PC-3 (cell line): ENCODE measurements around the gene DEFB128. TPM values are rescaled to one million over a fixed set of nuclear protein-coding genes. Genes with fewer than 3 reads are reported as not detected.
"Not testable (repeated sequence)": the region's sequence is repeated elsewhere in the genome, so short reads cannot be mapped to it uniquely, and the experiment has no call there.

Source experiments
- ATAC-seq: fragments of 200-7000 bp; cut with Tn5 transposase; 2 replicates; pipeline ENCODE4 v1.9.1; 2020; ENCODE audit warnings: mild to moderate bottlenecking, moderate library complexity
- BruUV-seq: library from RNA; stranded (reverse); fragments of 400-500 nt; replicated peaks from 2 replicates; lab custom pipeline; 2021; lab: Mats Ljungman, UMichigan
- CTCF ChIA-PET: fragments of 300-600 bp; sonication (Branson Sonifier 250); formaldehyde crosslinking; loops from one replicate; lab custom pipeline; 2022; ENCODE audit warnings: antibody characterized with exemption; lab: Charles Lee
- POLR2A ChIA-PET: fragments of 300-600 bp; sonication (Branson Sonifier 250); formaldehyde crosslinking; loops from one replicate; lab custom pipeline; 2022; ENCODE audit warnings: antibody characterized with exemption; ENCODE audit not compliant: unreplicated experiment; lab: Charles Lee
- DNase-seq: peaks from one replicate; pipeline ENCODE4 v3.0.0-alpha.2; 2015
- H2AFZ ChIP-seq: fragments of 300-600 bp; sonication (generic); 2 replicates; pipeline ENCODE4 v1.6.0; 2016; ENCODE audit warnings: antibody characterized with exemption, low read length
- H3F3A ChIP-seq: fragments of 300-600 bp; sonication (generic); one replicate; pipeline ENCODE4 v1.6.0; 2017; ENCODE audit warnings: antibody characterized with exemption, low read length, control low read depth, mild to moderate bottlenecking; ENCODE audit not compliant: unreplicated experiment
- H3K27ac ChIP-seq: fragments of 300-600 bp; sonication (generic); 2 replicates; pipeline ENCODE4 v1.5.1; 2016; ENCODE audit warnings: mild to moderate bottlenecking, low read length
- H3K27me3 ChIP-seq: fragments of 300-600 bp; sonication (generic); 2 replicates; pipeline ENCODE4 v1.6.1; 2016; ENCODE audit warnings: low read length, mixed read lengths
- H3K36me3 ChIP-seq: fragments of 300-600 bp; sonication (generic); 2 replicates; pipeline ENCODE4 v1.6.1; 2016; ENCODE audit warnings: low read depth, mixed run types, low read length, mixed read lengths
- H3K4me1 ChIP-seq: fragments of 300-600 bp; sonication (generic); 2 replicates; pipeline ENCODE4 v1.5.1; 2016; ENCODE audit warnings: low read length; ENCODE audit not compliant: insufficient read depth
- H3K4me2 ChIP-seq: fragments of 300-600 bp; sonication (generic); 2 replicates; pipeline ENCODE4 v1.6.0; 2016; ENCODE audit warnings: low read length
- H3K4me3 ChIP-seq: fragments of 300-600 bp; sonication (generic); 2 replicates; pipeline ENCODE4 v1.5.1; 2016; ENCODE audit warnings: mild to moderate bottlenecking, low read length, mixed read lengths
- H3K79me2 ChIP-seq: fragments of 300-600 bp; sonication (generic); 2 replicates; pipeline ENCODE4 v1.6.1; 2017; ENCODE audit warnings: low read length, mixed read lengths
- H3K9ac ChIP-seq: fragments of 300-600 bp; sonication (generic); 2 replicates; pipeline ENCODE4 v1.6.0; 2016; ENCODE audit warnings: mild to moderate bottlenecking, low read length
- H3K9me2 ChIP-seq: fragments of 300-600 bp; sonication (generic); replicated peaks from 2 replicates; pipeline ENCODE4 v1.6.1; 2016; ENCODE audit warnings: mixed run types, low read length, mixed read lengths
- H3K9me3 ChIP-seq: fragments of 300-600 bp; sonication (generic); 2 replicates; pipeline ENCODE4 v1.6.1; 2016; ENCODE audit warnings: low read length, mixed read lengths
- H4K20me1 ChIP-seq: fragments of 300-600 bp; sonication (generic); 2 replicates; pipeline ENCODE4 v1.6.1; 2016; ENCODE audit warnings: low read length, mixed read lengths
- EZH2 ChIP-seq: fragments of 300-600 bp; sonication (generic); IDR thresholded peaks from one replicate; pipeline ENCODE4 v1.6.1; 2017; ENCODE audit warnings: antibody characterized with exemption, mild to moderate bottlenecking, low read length; ENCODE audit not compliant: unreplicated experiment
- EZH2phosphoT487 ChIP-seq: fragments of 300-600 bp; sonication (generic); IDR thresholded peaks from 2 replicates; pipeline ENCODE4 v1.6.1; 2018; ENCODE audit warnings: mild to moderate bottlenecking, antibody characterized with exemption, low read length, borderline replicate concordance
- intact Hi-C: fragments of 100-400 bp; cut with micrococcal nuclease; formaldehyde crosslinking; loops from 2 replicates; pipeline ENCODE4 v1.9.0; 2023
- total RNA-seq: library from RNA; depleted of rRNA; stranded (reverse); fragments of >200 nt; gene quantifications from 2 replicates; pipeline ENCODE4 v1.2.3, GENCODE V29; 2014
- TF ChIP-seq, protein P1 (sequence below): fragments of 300-600 bp; sonication (generic); conservative IDR thresholded peaks from 2 replicates; pipeline ENCODE4 v1.5.1; 2017; ENCODE audit warnings: antibody characterized with exemption, low read depth, mild to moderate bottlenecking, low read length

DEFB128 gene
- total RNA-seq, 1 experiment from 2014 or later: not detected

DNA sequence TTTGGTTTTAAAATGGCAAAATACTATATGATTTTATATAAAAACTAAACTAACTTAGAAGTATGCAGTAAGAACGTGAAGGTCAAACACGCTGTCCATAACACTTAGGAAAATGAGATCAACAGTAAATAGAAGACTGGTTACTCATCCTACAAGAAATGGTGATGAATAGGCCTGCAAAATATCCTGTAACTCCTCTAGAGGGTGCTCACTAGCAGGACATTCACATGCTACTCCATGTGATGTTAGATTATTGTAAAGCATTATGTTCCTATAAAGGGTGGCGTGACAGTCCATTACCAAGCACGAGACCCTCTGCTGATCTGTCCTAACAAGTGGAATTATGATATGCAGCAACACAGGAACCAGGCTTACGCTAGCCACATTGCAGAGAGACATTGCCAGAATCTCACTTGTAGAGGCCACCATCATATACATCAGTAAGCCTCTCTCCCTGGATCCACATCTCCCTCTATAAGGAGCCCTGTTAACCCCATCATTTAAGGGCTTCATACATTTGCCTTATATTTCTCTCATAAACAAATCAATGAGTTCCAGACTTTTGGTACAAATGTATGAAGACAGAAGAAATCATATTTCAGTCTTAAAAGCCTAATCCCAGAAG is 19.5 kb upstream of the DEFB128 start:
- Histone ChIP-seq H3K4me3 (no peak overlapping the region), H2AFZ (no peak overlapping the region), H3K9ac (no peak overlapping the region), H3K27ac (no peak overlapping the region), H3K79me2 (no peaks in the 10 kb centered on the region), H3K9me2 (no peaks in the 10 kb centered on the region), H4K20me1 (no peaks in the 10 kb centered on the region), H3K4me2 (no peak overlapping the region), H3K27me3 (peaks cover 63% of the 10 kb centered on the region), H3F3A (no peaks in the 10 kb centered on the region), H3K36me3 (no peaks in the 10 kb centered on the region), H3K4me1 (no peaks in the 10 kb centered on the region), H3K9me3 (no peaks in the 10 kb centered on the region)
- no peak for TF ChIP-seq EZH2
- TF ChIP-seq, protein P1, sequence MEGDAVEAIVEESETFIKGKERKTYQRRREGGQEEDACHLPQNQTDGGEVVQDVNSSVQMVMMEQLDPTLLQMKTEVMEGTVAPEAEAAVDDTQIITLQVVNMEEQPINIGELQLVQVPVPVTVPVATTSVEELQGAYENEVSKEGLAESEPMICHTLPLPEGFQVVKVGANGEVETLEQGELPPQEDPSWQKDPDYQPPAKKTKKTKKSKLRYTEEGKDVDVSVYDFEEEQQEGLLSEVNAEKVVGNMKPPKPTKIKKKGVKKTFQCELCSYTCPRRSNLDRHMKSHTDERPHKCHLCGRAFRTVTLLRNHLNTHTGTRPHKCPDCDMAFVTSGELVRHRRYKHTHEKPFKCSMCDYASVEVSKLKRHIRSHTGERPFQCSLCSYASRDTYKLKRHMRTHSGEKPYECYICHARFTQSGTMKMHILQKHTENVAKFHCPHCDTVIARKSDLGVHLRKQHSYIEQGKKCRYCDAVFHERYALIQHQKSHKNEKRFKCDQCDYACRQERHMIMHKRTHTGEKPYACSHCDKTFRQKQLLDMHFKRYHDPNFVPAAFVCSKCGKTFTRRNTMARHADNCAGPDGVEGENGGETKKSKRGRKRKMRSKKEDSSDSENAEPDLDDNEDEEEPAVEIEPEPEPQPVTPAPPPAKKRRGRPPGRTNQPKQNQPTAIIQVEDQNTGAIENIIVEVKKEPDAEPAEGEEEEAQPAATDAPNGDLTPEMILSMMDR: peak; percentile 81
- DNase-seq (peak; percentile 78), ATAC-seq (peak; percentile 97)
- POLR2A ChIA-PET: no interaction called here
- CTCF ChIA-PET: no interaction called here
- no TSS peak for BruUV-seq
- intact Hi-C loops: loop anchor here (1.0 to 2.0 kb wide), 2 partner anchors 58 to 121 kb away; no protein-coding TSS in a partner anchor

DNA sequence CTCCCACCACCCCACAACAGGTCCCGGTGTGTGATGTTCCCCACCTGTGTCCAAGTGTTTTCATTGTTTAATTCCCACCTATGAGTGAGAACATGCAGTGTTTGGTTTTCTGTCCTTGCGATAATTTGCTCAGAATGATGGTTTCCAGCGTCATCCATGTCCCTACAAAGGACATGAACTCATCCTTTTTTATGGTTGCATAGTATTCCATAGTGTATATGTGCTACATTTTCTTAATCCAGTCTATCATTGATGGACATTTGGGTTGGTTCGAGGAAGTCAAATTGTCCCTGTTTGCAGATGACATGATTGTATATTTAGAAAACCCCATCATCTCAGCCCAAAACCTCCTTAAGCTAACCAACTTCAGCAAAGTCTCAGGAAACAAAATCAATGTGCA is 14.1 kb upstream of the DEFB128 start:
- H3K4me3 ChIP-seq, ATAC-seq, DNase-seq, H3K36me3 ChIP-seq, H3K4me2 ChIP-seq, H3F3A ChIP-seq, H3K79me2 ChIP-seq, H2AFZ ChIP-seq, H3K9me3 ChIP-seq, H3K27ac ChIP-seq, H3K4me1 ChIP-seq, H3K9me2 ChIP-seq, POLR2A ChIA-PET, H3K9ac ChIP-seq, BruUV-seq, H4K20me1 ChIP-seq, intact Hi-C loops, CTCF ChIA-PET: not testable (repeated sequence)
- peaks cover 48% of the 10 kb centered on the region for H3K27me3 ChIP-seq

DNA sequence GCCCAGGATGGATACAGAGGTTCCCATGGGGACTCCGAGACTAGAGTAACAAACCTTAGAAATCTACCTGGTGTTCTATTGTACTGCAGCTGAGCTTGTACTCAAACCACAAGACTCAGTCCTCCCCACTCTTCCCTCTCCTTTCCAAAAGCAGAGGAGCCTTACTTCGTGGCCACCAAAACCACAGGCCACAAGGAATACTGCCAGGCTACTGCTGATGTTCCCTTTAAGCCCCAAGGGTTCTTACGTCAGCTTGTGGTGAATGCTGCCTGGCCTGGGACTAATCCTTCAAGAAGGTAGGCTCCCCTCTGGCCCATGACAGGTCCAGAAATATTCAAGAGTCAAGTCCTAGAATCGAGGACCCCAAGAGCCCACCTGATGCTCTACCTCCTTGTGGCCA is 10.5 kb upstream of the DEFB128 start:
- H3K27me3 ChIP-seq: peaks cover 37% of the 10 kb centered on the region
- no peaks in the 10 kb centered on the region for H3K79me2 ChIP-seq
- no peak overlapping the region for H3K4me2 ChIP-seq
- H3K9me2 ChIP-seq: no peaks in the 10 kb centered on the region
- DNase-seq: no peak
- no peak overlapping the region for H3K4me3 ChIP-seq
- H4K20me1 ChIP-seq: no peaks in the 10 kb centered on the region
- H3K4me1 ChIP-seq: no peaks in the 10 kb centered on the region
- intact Hi-C loops: no loop called here
- POLR2A ChIA-PET: no interaction called here
- TF ChIP-seq, protein P1: no peak
- TF ChIP-seq EZH2phosphoT487 (no peak), EZH2 (no peak)
- no TSS peak for BruUV-seq
- H3K36me3 ChIP-seq: no peaks in the 10 kb centered on the region
- CTCF ChIA-PET: no interaction called here
- ATAC-seq: no peak
- H3K9ac ChIP-seq: no peak overlapping the region
- no peak overlapping the region for H3K27ac ChIP-seq
- H3F3A ChIP-seq: no peaks in the 10 kb centered on the region
- no peaks in the 10 kb centered on the region for H3K9me3 ChIP-seq
- no peak overlapping the region for H2AFZ ChIP-seq
